HEK293T (cell line): ENCODE data around the gene MAD1L1.

Source experiments
- CTCF ChIA-PET: fragments of 350-600 bp; formaldehyde crosslinking; extraction: SDS; loops from one replicate; lab custom pipeline; 2021; ENCODE audit warnings: antibody characterized with exemption, inconsistent platforms; lab: Yijun Ruan, JAX
- POLR2A ChIA-PET: fragments of 350-600 bp; formaldehyde crosslinking; extraction: SDS; loops from one replicate; lab custom pipeline; 2020; ENCODE audit warnings: antibody characterized with exemption, inconsistent platforms; lab: Yijun Ruan, JAX
- DNase-seq: peaks from one replicate; pipeline ENCODE4 v3.0.0; 2012; ENCODE audit warnings: mixed read lengths; ENCODE audit errors: extremely low spot score
- ARNT ChIP-seq: fragments of 450-650 bp; IDR thresholded peaks from 2 replicates; pipeline ENCODE4 v1.6.1; 2017; ENCODE audit warnings: mild to moderate bottlenecking
- BHLHE40 ChIP-seq: fragments of 450-650 bp; IDR thresholded peaks from 2 replicates; pipeline ENCODE4 v1.6.1; 2016; ENCODE audit warnings: mild to moderate bottlenecking, moderate library complexity, borderline replicate concordance
- CTBP1 ChIP-seq: fragments of 450-650 bp; IDR thresholded peaks from 2 replicates; pipeline ENCODE4 v1.6.1; 2016; ENCODE audit warnings: borderline replicate concordance
- ELF4 ChIP-seq: fragments of 450-650 bp; IDR thresholded peaks from 2 replicates; pipeline ENCODE4 v1.6.1; 2017; ENCODE audit warnings: antibody characterized with exemption
- FOXA1 ChIP-seq: fragments of 450-650 bp; IDR thresholded peaks from 2 replicates; pipeline ENCODE4 v1.6.1; 2016; ENCODE audit warnings: mild to moderate bottlenecking
- FOXK2 ChIP-seq: fragments of 450-650 bp; IDR thresholded peaks from 2 replicates; pipeline ENCODE4 v1.6.1; 2016; ENCODE audit warnings: mild to moderate bottlenecking
- FOXM1 ChIP-seq: fragments of 450-650 bp; IDR thresholded peaks from 2 replicates; pipeline ENCODE4 v1.6.1; 2017; ENCODE audit warnings: mild to moderate bottlenecking, borderline replicate concordance
- HDGF ChIP-seq: fragments of 450-650 bp; IDR thresholded peaks from 2 replicates; pipeline ENCODE4 v1.6.1; 2017; ENCODE audit warnings: antibody characterized with exemption, borderline replicate concordance
- L3MBTL2 ChIP-seq: fragments of 450-650 bp; conservative IDR thresholded peaks from 2 replicates; pipeline ENCODE4 v1.6.1; 2016; ENCODE audit warnings: mild to moderate bottlenecking
- LEF1 ChIP-seq: fragments of 450-650 bp; IDR thresholded peaks from 2 replicates; pipeline ENCODE4 v1.6.1; 2017; ENCODE audit warnings: mild to moderate bottlenecking, borderline replicate concordance
- NFRKB ChIP-seq: fragments of 450-650 bp; IDR thresholded peaks from 2 replicates; pipeline ENCODE4 v1.6.1; 2016; ENCODE audit warnings: mild to moderate bottlenecking, moderate library complexity
- PKNOX1 ChIP-seq: fragments of 450-650 bp; IDR thresholded peaks from 2 replicates; pipeline ENCODE4 v1.6.1; 2016
- SP1 ChIP-seq: fragments of 450-650 bp; IDR thresholded peaks from 2 replicates; pipeline ENCODE4 v1.6.1; 2017
- SUZ12 ChIP-seq: fragments of 450-650 bp; IDR thresholded peaks from 2 replicates; pipeline ENCODE4 v1.6.1; 2016; ENCODE audit warnings: mild to moderate bottlenecking
- TARDBP ChIP-seq: fragments of 450-650 bp; IDR thresholded peaks from 2 replicates; pipeline ENCODE4 v1.6.1; 2016
- ZNF384 ChIP-seq: fragments of 450-650 bp; IDR thresholded peaks from 2 replicates; pipeline ENCODE4 v1.6.1; 2016

The MAD1L1 gene

GRCh38 chr7:2009541-2010001 lies 223.2 kb downstream of the MAD1L1 start:
- POLR2A ChIA-PET = no interaction called here
- CTCF ChIA-PET = no interaction called here
- no peak for TF ChIP-seq NFRKB
- no peak for TF ChIP-seq CTBP1
- TF ChIP-seq SUZ12 = no peak
- no peak for TF ChIP-seq FOXM1
- DNase-seq = no peak

GRCh38 chr7:2008936-2009540 lies 223.7 kb downstream of the MAD1L1 start:
- ChIA-PET CTCF (no interaction called here), POLR2A (no interaction called here)
- DNase-seq = no peak
- no peak for TF ChIP-seq SP1
- TF ChIP-seq CTBP1 = no peak
- TF ChIP-seq BHLHE40 = no peak
- no peak for TF ChIP-seq ELF4
- TF ChIP-seq ZNF384 = no peak
- no peak for TF ChIP-seq L3MBTL2
- no peak for TF ChIP-seq SUZ12
- TF ChIP-seq FOXK2 = no peak
- TF ChIP-seq FOXM1 = no peak
- TF ChIP-seq FOXA1 = no peak
- no peak for TF ChIP-seq TARDBP

- no peak for TF ChIP-seq NFRKB
- no peak for TF ChIP-seq PKNOX1
- TF ChIP-seq ARNT = no peak
- ChIA-PET CTCF (no interaction called here), POLR2A (no interaction called here)
- DNase-seq = no peak
These were observed 224.4 kb downstream of the MAD1L1 start for GRCh38 chr7:2008101-2008935.

- no peak for DNase-seq
- ChIA-PET POLR2A (no interaction called here), CTCF (interaction anchor here (0.7 kb wide), 1 partner anchor 83 kb away, joined by 3 read pairs; no protein-coding TSS in a partner anchor)
These were observed 225.2 kb downstream of the MAD1L1 start for GRCh38 chr7:2007551-2007950.

GRCh38 chr7:2006921-2007381 lies 225.8 kb downstream of the MAD1L1 start:
- TF ChIP-seq SUZ12 (no peak), BHLHE40 (no peak), LEF1 (no peak), FOXM1 (no peak), SP1 (no peak), TARDBP (no peak), HDGF (no peak), CTBP1 (no peak), ARNT (no peak), PKNOX1 (no peak), NFRKB (no peak)
- CTCF ChIA-PET = no interaction called here
- no peak for DNase-seq
- POLR2A ChIA-PET = no interaction called here

More at GRCh38 chr7:2007551-2007950, 225.2 kb downstream of the MAD1L1 start:
- TF ChIP-seq ZNF384 (no peak), ELF4 (no peak)

GRCh38 chr7:2006231-2006771 lies 226.4 kb downstream of the MAD1L1 start:
- DNase-seq = no peak
- ChIA-PET POLR2A (no interaction called here), CTCF (no interaction called here)
- TF ChIP-seq FOXK2 = no peak
- no peak for TF ChIP-seq ELF4
- TF ChIP-seq SUZ12 = no peak
- TF ChIP-seq BHLHE40 = no peak
- TF ChIP-seq ARNT = no peak
- TF ChIP-seq FOXM1 = no peak
- no peak for TF ChIP-seq SP1
- no peak for TF ChIP-seq HDGF
- TF ChIP-seq PKNOX1 = no peak
- no peak for TF ChIP-seq ZNF384
- TF ChIP-seq FOXA1 = no peak
- TF ChIP-seq NFRKB = no peak
- TF ChIP-seq TARDBP = no peak
- no peak for TF ChIP-seq LEF1
- TF ChIP-seq L3MBTL2 = no peak
- TF ChIP-seq CTBP1 = no peak
